Astrocyte (in vitro differentiated cells and primary cell): ENCODE results near the gene EXD3.

ENCODE experiments used
- EZH2 ChIP-seq: IDR thresholded peaks from 2 replicates; pipeline ENCODE4 v1.6.1; 2012; ENCODE audit warnings: mild to moderate bottlenecking, low read length, inconsistent platforms; ENCODE audit not compliant: insufficient read depth
- TF ChIP-seq, protein P1 (sequence below): IDR thresholded peaks from 2 replicates; pipeline ENCODE4 v1.5.1; 2011; ENCODE audit warnings: low read depth, mild to moderate bottlenecking, inconsistent platforms, low read length, moderate library complexity; ENCODE audit not compliant: insufficient read depth

DNA sequence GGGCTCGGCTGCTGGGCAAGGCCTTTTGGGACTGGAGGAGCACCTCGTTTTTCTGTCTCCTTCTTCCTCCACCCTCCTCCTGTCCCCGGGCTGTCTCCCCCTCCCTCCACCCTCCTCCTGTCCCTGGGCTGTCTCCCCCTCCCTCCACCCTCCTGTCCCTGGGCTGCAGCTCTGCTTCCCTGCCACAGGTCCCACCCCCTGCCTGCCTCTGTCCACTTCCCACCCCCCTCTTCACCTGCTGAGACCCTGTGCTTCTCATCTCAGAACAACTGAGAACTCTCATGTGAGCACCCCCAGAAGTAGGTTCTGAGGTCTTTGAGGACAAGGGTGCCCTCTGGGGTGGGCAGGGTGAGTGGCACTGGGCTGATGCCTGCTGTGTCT lies 151.3 kb downstream of the EXD3 start:
- TF ChIP-seq, protein P1, sequence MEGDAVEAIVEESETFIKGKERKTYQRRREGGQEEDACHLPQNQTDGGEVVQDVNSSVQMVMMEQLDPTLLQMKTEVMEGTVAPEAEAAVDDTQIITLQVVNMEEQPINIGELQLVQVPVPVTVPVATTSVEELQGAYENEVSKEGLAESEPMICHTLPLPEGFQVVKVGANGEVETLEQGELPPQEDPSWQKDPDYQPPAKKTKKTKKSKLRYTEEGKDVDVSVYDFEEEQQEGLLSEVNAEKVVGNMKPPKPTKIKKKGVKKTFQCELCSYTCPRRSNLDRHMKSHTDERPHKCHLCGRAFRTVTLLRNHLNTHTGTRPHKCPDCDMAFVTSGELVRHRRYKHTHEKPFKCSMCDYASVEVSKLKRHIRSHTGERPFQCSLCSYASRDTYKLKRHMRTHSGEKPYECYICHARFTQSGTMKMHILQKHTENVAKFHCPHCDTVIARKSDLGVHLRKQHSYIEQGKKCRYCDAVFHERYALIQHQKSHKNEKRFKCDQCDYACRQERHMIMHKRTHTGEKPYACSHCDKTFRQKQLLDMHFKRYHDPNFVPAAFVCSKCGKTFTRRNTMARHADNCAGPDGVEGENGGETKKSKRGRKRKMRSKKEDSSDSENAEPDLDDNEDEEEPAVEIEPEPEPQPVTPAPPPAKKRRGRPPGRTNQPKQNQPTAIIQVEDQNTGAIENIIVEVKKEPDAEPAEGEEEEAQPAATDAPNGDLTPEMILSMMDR = no peak
- no peak for TF ChIP-seq EZH2
